22Rv1 (cell line): Measurements from ENCODE around the gene PREX1.

Experiments
- ZFX ChIP-seq: fragments of 450-650 bp; IDR thresholded peaks from 2 replicates; pipeline ENCODE4 v1.6.1; 2017; ENCODE audit warnings: antibody characterized with exemption, borderline replicate concordance
- TF ChIP-seq, protein P1 (sequence below): fragments of 450-650 bp; IDR thresholded peaks from 2 replicates; pipeline ENCODE4 v1.5.1; 2017; ENCODE audit warnings: mild to moderate bottlenecking

DNA sequence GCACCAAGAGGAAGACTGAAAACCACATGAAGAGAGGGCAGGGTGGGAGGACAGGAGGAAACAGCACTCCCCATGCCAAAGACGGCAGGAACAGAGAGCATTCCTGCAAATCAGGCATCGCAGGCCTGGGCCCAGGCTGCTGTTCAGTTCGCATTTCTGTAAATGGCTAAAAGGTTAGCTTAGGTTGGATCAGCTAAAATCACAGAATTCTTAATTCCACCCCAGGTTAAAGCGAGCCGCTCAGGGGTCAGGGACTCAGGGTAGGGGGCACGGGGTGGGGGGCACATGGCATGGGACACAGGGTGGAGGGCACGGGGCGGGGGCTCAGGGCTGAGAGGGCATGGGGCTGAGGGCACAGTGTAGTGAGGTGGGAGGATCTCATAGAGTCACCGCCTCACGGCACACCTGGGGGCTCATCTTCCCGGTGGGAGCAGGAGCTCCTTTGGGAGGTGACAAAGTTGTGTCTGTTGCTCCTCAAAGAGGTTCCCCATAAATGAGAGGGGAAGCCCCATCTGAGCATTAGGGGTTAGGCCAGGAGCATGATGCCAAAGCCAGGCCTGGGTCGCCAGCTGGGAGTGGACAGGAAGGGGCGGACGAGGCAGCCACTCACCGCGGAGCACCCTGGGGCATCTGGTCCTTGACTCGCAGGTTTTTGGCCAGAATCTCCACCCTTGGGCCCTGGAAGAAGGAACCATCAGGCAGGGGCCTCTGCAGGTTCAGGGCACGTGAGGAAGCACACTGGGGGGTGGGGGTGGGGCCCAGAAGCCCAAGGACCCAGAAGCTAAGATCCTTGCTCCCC lies 200.7 kb downstream of the PREX1 start:
- TF ChIP-seq, protein P1, sequence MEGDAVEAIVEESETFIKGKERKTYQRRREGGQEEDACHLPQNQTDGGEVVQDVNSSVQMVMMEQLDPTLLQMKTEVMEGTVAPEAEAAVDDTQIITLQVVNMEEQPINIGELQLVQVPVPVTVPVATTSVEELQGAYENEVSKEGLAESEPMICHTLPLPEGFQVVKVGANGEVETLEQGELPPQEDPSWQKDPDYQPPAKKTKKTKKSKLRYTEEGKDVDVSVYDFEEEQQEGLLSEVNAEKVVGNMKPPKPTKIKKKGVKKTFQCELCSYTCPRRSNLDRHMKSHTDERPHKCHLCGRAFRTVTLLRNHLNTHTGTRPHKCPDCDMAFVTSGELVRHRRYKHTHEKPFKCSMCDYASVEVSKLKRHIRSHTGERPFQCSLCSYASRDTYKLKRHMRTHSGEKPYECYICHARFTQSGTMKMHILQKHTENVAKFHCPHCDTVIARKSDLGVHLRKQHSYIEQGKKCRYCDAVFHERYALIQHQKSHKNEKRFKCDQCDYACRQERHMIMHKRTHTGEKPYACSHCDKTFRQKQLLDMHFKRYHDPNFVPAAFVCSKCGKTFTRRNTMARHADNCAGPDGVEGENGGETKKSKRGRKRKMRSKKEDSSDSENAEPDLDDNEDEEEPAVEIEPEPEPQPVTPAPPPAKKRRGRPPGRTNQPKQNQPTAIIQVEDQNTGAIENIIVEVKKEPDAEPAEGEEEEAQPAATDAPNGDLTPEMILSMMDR = no peak
- TF ChIP-seq ZFX = no peak
